ENCODE data around the gene SNCB.

Gene SNCB

GRCh38 chr5:176644294-176644693 is 14.0 kb upstream of the SNCB start:
- no peak for DNase-seq (ENCODE audit: low spot score)

GRCh38 chr5:176643491-176644219 is 13.3 kb upstream of the SNCB start:
- DNase-seq (ENCODE audit: low spot score) = no peak

GRCh38 chr5:176642675-176643490 is 12.5 kb upstream of the SNCB start:
- DNase-seq (ENCODE audit: low spot score) = no peak

- no peak for DNase-seq (ENCODE audit: low spot score)
These were observed 10.3 kb upstream of the SNCB start for GRCh38 chr5:176640616-176641015.

GRCh38 chr5:176639981-176640380 is 9.6 kb upstream of the SNCB start:
- no peak for DNase-seq (ENCODE audit: low spot score)

- DNase-seq (ENCODE audit: low spot score) = no peak
These were observed 8.9 kb upstream of the SNCB start for GRCh38 chr5:176639208-176639607.

GRCh38 chr5:176638437-176638836 is 8.1 kb upstream of the SNCB start:
- no peak for DNase-seq (ENCODE audit: low spot score)

- no peak for DNase-seq (ENCODE audit: low spot score)
These were observed 7.2 kb upstream of the SNCB start for GRCh38 chr5:176637556-176637955.

GRCh38 chr5:176636426-176636825 is 6.1 kb upstream of the SNCB start:
- DNase-seq (ENCODE audit: low spot score) = no peak

- DNase-seq (ENCODE audit: low spot score) = no peak
These were observed 3.3 kb upstream of the SNCB start for GRCh38 chr5:176633598-176633997.

GRCh38 chr5:176632745-176633144 is 2.4 kb upstream of the SNCB start:
- no peak for DNase-seq (ENCODE audit: low spot score)

GRCh38 chr5:176631383-176632200 is 1.3 kb upstream of the SNCB start:
- DNase-seq (ENCODE audit: low spot score) = no peak

GRCh38 chr5:176630681-176631222 is 418 bp upstream of the SNCB start:
- no peak for DNase-seq (ENCODE audit: low spot score)

- no peak for DNase-seq (ENCODE audit: low spot score)
These were observed 949 bp downstream of the SNCB start for GRCh38 chr5:176629317-176629852.

GRCh38 chr5:176628406-176629228 is 1.7 kb downstream of the SNCB start:
- DNase-seq (ENCODE audit: low spot score) = no peak

GRCh38 chr5:176627582-176627981 is 2.8 kb downstream of the SNCB start:
- DNase-seq (ENCODE audit: low spot score) = no peak

- no peak for DNase-seq (ENCODE audit: low spot score)
These were observed 3.5 kb downstream of the SNCB start for GRCh38 chr5:176626876-176627236.

- peak; percentile 23 for DNase-seq (ENCODE audit: low spot score)
These were observed 4.1 kb downstream of the SNCB start for GRCh38 chr5:176625966-176626875.

GRCh38 chr5:176625512-176625911 is 4.8 kb downstream of the SNCB start:
- no peak for DNase-seq (ENCODE audit: low spot score)

- DNase-seq (ENCODE audit: low spot score) = no peak
These were observed 5.4 kb downstream of the SNCB start for GRCh38 chr5:176624938-176625337.
